ENCODE measurements around the gene PRPF40A.
"Not testable (repeated sequence)": the region's sequence is repeated elsewhere in the genome, so short reads cannot be mapped to it uniquely, and the experiment has no call there.

The PRPF40A gene

DNA sequence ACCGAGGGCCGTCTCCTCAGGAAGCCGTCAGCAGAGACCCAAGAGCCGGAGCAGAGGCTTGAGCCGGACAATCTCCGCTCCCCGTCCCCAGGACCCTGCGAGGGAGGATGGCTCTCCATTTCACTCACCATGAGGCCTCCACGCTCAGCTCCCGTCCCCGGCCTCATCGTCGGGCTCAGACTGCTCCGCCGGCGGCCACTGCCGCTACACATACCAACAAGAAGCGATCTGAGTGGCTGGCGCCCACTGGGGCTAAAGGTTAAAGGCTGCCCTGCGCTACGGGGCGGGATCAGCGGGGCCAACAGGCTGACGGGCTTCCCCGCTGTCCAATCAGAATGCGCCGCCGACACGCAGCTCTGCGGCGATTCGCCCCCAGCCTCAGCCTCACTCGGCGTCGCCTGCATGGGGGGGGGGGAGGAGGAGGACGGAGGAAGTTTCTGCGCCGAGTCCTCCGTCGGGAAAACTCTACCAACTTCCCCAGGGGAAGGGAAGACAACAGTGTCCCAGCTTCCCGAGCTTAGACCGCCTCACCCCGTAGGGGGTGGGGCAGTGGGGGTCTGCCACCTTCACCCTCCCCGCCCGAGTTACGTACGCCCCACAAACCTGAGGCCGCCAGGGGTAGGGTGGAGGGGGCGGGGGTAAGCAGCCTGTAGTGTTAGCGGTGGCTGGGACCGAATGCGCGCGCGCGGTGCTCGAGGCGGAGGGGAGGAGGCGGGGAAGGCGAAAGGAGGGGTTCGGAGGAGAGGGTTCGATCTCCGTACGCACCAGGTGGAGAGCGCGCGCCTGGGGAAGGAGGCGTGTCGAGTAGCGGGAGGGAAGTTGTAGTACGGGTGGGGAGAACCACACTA, at the start of gene PRPF40A:
TSS of gene PRPF40A (minus strand) at position 234 of the 848 bp plus-strand sequence. CDS start at position 212, 22 bp downstream.
- DNase-seq (ENCODE audit: low spot score): peak; percentile 98

DNA sequence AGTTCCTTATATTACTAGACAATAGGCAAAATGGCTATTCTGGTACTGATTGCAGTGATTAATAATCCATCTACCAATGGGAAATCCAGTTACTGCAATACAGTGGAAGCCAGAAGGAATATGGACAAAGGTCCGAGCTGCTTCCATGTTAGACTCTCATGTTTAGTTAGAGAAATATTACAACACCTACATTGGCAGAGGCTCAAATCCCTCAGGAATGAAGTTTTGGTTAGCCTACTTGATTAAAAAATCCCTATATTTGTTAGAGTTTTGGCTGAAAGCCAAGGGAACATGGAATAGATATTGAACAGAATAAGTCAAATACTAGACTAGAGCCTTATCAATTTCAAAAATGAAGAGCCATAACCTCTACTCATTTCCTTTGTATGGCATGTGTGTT, 49.7 kb upstream of the PRPF40A start:
- no peak for DNase-seq (ENCODE audit: low spot score)

DNA sequence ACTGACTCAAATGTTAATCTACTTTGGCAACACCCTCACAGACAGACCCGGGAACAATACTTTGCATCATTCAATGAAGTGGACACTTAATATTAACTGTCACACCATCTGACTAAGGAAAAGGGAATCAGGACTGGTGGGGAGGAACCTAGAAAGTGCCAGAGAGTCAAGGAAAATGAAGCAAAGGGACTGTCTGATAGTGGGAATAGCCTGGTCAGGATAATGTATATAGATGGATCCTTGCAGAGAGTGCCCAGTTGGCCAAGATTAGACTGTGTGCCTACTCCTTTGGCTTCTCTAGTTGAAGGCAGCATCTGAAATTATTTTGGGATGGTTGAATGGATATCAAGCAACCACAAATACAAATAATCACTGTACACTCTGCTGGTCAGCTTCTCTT, 46.4 kb upstream of the PRPF40A start:
- DNase-seq (ENCODE audit: low spot score): no peak

DNA sequence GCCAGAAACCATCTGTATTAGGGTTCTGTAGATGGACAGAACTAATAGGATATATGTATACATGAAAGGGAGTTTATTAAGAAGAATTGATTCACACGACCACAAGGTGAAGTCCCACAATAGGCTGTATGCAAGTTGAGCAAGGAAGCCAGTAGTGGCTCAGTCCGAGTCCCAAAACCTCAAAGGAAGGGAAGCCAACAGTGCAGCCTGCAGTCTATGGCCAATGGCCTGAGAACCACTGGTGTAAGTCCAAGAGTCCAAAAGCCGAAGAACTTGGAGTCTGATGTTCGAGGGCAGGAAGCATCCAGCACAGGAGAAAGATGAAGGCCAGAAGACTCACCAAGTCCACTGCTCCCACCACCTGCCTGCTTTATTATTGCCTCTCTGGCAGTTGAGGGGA, 45.9 kb upstream of the PRPF40A start:
- not testable (repeated sequence) for DNase-seq (ENCODE audit: low spot score)

DNA sequence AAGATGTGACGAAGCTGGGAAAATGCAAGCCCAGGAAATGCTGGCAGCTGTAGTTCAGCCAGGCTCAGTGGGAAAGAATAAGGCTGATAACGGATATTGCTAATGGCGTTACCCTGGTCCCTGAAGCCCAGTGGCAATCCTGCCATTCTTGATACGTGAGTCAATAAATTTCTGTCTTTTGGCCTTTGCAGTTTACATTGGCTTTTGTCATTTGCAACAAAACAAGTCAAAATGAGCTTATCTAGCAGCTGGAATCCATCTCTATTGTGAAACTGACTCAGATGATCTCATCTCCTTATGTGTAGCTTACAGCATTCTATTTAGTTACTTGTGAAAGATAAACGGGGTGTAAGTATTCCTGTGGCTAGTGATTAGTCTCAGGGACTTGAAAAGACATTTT, 44.9 kb upstream of the PRPF40A start:
- no peak for DNase-seq (ENCODE audit: low spot score)

DNA sequence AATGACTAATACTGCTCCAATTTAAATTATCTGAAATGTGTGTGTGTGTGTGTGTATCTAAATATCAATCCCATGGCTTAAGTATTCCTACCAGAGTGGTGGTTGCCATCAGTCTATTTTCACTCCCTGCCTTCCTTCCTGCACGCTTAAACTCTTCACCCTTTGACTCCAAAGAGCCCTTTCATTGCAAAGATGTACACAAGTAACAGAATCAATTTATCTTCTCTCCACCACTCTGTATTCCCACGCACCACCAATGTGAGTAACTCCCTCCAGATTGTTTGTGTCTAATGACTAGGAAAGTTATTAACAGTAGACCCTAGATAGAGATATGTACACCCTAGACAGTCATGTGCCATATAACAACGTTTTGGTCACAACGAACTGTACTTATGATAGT, 44.0 kb upstream of the PRPF40A start:
- no peak for DNase-seq (ENCODE audit: low spot score)

DNA sequence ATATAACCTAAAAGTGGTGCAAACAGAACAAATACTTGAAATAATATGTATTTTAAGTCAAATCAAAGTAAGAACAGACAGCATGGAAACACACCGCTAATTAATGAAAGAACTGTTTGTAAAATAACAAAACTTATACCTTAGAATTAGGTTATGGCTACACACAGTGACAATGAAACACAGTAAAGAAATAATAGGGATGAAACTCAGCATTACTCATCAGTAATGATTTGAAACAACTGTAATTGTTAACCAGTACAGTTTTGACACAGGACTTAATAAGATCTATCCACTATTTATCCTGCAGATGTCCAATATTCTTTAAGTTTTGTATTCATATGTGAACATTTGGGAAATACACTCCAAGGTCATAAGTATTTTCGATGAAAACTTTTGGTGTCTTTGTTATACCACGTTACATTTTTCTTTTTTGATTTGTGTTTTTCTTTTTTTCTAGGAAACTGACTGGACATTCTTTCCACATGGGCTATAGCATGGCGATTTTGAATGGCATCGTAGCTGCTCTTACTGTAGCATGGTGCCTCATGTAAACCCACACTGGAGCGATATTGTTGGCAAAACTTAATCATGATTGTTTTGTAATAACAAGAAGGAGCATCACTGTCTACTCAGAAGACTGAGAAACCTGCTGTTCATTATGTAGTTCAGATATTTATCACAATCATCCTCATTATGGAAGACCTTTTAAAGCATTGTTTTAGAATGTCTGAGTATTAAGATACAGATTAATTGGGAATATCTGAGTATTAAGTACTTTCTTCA, 42.2 kb upstream of the PRPF40A start:
- DNase-seq (ENCODE audit: low spot score): no peak

DNA sequence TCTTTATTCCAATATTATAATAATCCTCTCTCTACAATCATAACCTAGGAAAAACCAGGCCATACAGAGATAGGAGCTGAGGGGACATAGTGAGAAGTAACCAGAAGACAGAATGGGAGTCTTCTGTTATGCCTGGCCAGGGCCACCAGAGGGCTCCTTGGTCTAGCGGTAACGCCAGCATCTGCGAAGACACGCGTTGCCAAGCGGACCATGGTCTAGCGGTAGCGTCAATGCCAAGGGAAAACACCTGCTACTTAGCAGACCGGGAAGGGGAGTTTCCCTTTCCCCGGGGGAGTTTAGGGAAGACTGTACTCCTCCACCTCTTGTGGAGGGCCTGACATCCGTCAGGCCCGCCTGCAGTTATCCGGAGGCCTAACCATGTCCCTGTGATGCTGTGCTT, 37.8 kb upstream of the PRPF40A start:
- DNase-seq (ENCODE audit: low spot score): no peak

DNA sequence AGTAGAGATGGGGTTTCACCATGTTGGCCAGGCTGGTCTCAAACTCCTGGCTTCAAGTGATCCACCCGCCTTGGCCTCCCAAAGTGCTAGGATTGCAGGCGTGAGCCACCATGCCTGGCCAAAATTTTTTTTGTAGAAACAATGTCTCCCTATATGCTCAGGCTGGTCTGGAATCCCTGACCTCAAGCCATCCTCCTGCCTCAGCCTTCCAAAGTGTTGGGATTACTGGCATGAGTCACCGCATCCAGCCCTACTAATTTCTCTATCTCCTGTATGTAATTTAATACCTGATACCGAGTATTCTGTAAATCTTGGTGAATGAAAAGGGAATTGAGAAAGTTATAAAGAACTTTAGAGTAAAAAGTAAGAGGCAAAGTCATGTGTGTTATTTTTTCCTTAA, 30.5 kb upstream of the PRPF40A start:
- DNase-seq (ENCODE audit: low spot score): not testable (repeated sequence)

DNA sequence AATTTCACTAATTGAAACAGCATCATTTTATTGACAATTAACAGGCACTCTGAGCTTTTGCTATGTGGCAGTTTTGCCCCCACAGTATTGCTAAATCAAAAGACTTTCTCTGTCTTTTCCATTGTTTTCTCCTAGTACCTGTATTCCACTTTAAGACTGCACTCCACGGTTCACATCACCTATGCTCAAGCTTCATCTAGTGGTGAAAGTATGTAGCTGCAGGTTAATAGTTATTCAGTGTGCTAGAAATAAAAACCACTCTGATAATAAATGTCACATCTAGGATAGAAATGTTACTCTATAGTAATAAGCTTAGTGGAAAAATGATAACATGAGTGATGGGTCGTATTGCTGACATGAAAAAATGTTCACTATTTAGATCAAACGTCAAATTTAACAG, 25.7 kb upstream of the PRPF40A start:
- peak; percentile 3 for DNase-seq (ENCODE audit: low spot score)

DNA sequence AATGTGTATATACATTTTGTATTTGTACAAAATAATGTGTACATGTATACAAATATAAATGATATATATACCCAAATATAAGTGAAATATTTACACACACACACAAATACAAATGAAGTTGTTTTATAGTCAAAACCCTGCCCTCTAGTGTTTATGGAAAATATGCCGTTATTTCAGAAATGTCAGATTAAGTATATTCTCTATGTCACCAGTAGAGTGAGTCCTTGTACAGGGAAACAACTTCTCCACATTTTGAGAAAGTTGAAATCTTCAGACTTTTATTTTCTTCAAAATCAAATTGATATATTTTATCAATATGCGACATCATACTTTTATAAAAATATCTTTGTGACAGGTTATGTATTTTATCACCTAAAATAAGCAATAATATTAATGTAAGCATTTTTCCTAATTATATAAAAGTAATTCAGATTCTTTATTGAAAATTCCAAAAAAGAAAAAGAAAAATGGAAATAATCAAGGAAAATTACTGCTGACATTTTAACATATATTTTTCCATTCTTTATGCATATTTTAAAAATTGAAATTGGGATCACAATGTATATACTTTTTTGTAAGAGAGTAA, 23.6 kb upstream of the PRPF40A start:
- DNase-seq (ENCODE audit: low spot score): peak; percentile 66

DNA sequence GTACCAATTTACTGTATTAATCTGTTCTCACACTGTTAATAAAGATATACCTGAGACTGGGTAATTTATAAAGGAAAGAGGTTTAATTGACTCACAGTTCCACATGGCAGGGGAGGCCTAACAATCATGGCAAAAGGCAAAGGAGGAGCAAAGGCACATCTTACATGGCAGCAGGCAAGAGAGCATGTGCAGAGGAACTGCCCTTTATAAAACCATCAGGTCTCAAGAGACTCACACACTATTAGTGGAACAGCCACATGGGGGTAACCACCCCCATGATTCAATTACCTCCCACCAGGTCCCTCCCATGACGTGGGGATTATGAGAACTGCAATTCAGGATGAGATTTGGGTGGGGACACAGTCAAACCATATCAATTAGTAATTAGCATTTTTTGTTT, 22.4 kb upstream of the PRPF40A start:
- not testable (repeated sequence) for DNase-seq (ENCODE audit: low spot score)

DNA sequence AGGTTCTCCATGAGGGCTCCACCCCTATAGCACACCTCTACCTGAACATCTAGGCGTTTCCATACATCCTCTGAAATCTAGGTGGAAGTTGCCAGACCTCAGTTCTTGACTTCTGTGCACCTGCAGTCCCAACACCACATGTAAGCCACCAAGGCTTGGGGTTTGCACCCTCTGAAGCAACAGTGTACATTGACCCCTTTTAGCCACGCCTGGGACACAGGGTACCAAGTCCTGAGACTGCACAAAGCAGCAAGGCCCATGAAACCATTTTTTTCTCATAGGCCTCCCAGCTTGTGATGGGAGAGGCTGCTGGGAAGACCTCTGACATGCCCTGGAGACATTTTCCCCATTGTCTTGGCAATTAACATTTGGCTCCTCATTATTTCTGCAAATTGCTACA, 21.2 kb upstream of the PRPF40A start:
- DNase-seq (ENCODE audit: low spot score): no peak

DNA sequence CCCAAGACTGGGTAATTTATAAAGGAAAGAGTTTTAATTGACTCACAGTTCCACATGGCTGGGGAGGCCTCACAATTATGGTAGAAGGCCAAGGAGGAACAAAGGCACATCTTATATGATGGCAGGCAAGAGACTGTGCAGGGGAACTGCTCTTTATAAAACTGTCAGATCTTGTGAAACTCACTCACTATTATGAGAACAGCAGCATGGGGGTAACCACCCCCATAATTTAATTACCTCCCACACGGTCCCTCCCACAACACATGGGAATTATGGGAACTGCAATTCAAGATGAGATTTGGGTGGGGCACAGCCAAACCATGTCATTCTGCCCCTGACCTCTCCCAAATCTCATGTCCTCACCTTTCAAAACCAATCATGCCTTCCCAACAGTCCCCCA, 20.2 kb upstream of the PRPF40A start:
- not testable (repeated sequence) for DNase-seq (ENCODE audit: low spot score)

DNA sequence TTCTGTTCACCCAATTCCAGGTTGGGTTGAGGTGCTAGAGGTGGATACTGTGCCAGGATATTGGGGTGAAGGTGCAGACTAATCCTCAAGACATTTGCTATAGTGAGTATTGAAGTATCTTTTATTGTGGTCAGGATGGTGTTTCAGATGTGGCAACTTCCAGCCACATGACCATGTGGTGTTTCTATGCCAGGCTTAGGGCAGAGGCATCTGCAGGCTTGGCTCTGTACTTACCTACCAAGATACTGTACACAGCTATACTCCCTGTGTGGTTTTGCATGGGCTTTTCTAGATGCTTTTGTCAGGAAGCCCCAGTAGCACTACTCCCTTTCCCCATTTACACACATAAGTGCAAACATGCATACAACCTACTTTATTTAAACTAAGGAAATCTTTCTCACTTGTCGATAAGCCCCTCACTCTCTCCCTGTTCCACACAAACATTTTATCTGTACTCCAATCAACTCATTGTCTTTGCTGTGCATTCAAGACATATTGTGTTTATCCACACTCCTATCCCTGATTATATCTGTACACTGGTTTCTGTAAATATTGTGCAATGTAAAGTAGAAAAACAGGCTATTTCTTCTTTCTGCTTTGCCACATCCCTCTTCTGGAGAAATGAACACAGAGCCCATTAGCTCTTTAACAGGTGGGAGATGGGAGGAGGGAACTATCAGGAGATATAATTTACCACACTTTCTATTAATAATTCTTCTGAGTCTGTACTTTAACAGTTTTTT, 13.5 kb upstream of the PRPF40A start:
- DNase-seq (ENCODE audit: low spot score): no peak

DNA sequence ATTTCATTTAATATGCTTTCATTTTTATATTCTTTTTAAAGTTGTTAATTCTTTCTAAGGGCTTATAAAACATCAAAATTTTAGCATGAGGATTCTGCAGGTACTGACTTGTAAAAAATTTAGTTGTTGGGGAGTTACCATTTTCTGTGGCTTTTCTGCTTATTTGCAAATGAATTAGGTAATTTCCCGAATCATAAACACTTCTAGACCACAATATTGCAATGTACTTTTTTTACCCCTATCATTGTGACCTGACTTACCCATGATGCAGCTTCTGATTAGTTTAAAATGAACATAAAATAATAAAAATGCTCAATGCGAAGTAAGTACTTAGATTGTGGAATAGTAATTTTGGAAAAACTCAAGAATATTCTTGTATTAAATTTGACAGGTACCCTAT, 12.6 kb upstream of the PRPF40A start:
- no peak for DNase-seq (ENCODE audit: low spot score)

DNA sequence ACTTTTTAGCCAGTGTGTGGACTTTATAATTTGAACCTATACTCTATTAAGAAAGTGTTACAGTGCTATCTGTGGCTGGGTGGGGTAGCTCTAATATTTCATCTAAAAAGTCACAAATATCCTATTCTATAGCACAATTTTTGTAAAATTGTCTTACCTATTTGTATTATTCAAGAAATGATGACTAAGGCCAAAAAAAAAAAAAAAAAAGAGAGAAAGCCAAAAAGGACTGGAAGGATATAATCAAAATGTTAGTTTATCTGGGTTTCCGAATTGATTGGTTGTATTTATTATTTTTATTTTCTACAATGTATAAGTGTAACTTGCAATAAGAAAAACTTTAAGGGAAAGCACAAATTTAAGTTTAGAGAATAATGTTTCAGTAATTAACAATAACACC, 6.7 kb upstream of the PRPF40A start:
- no peak for DNase-seq (ENCODE audit: low spot score)

DNA sequence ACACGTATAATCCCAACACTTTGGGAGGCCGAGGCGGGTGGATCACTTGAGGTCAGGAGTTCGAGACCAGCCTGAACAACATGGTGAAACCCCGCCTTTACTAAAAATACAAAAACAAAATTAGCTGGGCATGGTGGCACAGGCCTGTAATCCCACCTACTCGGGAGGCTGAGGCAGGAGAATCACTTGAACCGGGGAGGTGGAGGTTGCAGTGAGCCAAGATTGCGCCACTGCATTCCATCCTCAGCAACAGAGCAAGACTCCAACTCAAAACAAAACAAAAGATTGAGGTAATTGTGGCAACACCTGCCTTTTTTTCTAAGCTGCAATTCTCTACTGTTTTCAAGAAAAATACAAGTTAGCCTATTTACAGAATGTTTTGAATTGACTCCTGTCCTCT, 5.4 kb upstream of the PRPF40A start:
- DNase-seq (ENCODE audit: low spot score): not testable (repeated sequence)

DNA sequence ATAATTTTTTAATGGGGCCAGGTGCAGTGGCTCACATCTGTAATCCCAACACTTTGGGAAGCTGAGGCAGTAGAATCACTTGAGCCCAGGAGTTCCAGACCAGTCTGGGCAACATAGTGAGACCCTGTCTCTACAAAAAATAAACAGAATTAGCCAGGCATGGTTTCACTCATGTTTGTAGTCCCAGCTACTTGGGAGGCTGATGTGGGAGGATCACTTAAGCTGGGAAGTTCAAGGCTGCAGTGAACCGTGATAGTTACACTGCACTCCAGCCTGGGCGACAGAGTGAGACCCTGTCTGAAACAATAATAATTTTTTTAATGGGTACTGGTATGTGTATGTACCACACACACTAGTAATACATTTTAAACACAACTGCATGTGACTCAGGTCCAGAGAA, 3.5 kb upstream of the PRPF40A start:
- no peak for DNase-seq (ENCODE audit: low spot score)

DNA sequence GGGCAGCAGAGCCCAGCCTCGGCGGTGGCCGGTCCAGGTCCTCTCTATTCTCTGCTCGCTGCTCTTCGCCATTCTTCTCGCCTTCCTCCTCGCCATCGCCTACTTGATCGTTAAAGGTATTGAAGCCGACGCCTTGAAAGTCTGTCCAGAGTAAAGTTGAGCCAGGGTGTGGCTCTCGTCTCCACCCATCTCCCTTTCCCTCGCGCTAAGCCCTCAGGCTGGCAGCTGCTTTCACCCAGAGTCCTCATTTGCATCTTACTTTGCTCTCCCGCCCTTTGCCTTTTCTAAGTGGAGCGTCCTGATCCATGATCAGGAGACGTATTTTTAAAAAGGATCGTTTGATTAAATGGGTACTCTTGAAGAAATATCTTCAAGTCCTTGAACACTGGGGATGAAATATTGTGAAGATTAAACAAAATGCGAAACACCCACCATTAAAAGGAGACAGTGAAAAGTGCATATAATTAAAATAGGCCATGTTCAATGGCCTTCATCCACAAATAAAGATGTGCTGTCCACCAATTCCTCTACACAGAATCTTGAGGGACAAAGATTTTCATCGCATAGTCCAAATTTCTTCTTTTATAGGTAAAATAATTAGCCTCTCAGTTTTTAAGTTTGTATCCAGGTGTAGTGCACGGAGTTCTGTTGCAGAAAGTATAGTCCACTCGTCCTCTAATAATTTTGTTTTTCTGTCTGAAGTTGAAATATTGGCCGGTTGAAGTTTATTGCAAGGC, 1.8 kb upstream of the PRPF40A start:
- peak; percentile 71 for DNase-seq (ENCODE audit: low spot score)

DNA sequence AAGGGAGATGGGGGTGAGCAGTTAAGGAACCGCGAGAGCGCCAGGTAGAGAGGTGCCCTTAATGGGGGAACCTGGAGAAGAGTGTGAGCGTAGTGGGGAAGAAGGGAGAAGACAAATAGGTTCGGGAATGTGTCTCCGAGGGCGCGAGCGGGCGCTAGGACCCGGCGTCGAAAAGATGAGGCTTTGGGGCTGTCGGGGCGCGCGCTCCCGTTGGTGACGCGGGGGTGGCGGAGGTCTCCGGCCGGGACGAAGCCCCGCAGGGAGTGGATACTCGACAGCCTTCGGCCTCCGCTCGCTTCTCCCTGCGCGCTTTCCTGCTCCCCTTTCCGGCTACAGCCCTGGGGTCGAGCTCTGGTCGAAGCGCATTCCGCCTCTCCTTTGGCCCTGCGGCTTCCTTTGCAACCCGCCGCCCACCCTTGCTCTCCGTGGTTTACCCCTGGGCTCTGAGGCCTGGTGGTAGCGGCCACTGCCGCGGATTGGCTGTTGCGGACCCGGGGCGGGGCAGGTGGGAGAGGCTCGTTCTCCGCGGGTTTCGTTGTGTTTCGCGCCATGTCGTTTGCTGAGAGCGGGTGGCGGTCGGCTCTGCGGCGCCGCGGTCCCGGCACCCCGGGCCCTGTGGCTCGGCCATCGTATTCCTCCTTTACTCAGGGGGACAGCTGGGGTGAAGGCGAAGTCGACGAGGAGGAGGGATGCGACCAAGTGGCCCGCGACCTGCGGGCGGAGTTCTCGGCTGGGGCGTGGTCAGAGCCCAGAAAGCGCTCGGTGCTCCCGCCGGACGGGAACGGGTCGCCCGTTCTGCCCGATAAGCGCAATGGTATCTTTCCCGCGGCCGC, 1.0 kb upstream of the PRPF40A start, which contains the start of gene ARL6IP6:
TSS of gene ARL6IP6 (plus strand) at position 545 of the 833 bp plus-strand sequence. CDS start at position 550, 5 bp downstream.
- peak; percentile 89 for DNase-seq (ENCODE audit: low spot score)

Data from LoVo (cell line).